HL-60 (cell line): ENCODE data around the gene CD99.
"Not testable (repeated sequence)": the region's sequence is repeated elsewhere in the genome, so short reads cannot be mapped to it uniquely, and the experiment has no call there.

Experiments
- CTCF ChIP-seq: IDR thresholded peaks from one replicate; pipeline ENCODE4 v1.5.1; 2011; ENCODE audit warnings: low read length, control low read depth, inconsistent platforms; ENCODE audit not compliant: insufficient read depth
- POLR2AphosphoS5 ChIP-seq: IDR thresholded peaks from 2 replicates; pipeline ENCODE4 v1.6.1; 2012; ENCODE audit warnings: low read depth

GRCh38 chrX:2727264-2727663 is 36.2 kb downstream of the CD99 start:
- TF ChIP-seq CTCF, POLR2AphosphoS5: not testable (repeated sequence)
